GM18951 (cell line): Measurements from ENCODE around the gene PLEKHA1.

Experiments
- POLR2A ChIP-seq: IDR thresholded peaks from 4 replicates; pipeline ENCODE4 v1.6.1; 2011; ENCODE audit warnings: mild to moderate bottlenecking; ENCODE audit not compliant: insufficient read length, insufficient read depth; ENCODE audit errors: extremely low read depth
- in situ Hi-C: fragments of 300-500 bp; cut with MboI; formaldehyde crosslinking; loops from one replicate; pipeline ENCODE4 v1.12.0; 2022; ENCODE audit warnings: low sequenced_read_pairs, mixed read lengths, inconsistent platforms; ENCODE audit not compliant: unreplicated experiment

Gene PLEKHA1

DNA sequence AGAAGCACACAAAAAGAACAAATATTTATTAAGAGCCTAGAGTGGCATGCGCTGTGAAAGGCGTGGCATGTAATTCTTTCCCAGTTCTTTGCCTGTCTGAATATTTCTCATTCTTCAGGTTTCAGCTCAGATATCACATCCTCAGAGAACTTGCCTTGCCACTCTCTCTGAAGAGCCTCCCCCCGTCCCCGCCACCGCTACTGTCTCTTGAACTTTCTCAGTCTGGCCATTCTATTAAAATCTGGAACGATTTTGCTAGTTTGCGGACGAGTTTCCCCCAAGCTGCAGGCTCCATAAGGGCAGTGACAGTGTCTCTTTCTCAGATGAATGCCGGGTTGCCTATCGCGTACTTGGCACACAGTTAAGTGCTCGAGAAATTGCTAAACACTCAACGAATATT lies 787 bp upstream of the PLEKHA1 start:
- in situ Hi-C loops, result no loop called here
- no peak for TF ChIP-seq POLR2A

DNA sequence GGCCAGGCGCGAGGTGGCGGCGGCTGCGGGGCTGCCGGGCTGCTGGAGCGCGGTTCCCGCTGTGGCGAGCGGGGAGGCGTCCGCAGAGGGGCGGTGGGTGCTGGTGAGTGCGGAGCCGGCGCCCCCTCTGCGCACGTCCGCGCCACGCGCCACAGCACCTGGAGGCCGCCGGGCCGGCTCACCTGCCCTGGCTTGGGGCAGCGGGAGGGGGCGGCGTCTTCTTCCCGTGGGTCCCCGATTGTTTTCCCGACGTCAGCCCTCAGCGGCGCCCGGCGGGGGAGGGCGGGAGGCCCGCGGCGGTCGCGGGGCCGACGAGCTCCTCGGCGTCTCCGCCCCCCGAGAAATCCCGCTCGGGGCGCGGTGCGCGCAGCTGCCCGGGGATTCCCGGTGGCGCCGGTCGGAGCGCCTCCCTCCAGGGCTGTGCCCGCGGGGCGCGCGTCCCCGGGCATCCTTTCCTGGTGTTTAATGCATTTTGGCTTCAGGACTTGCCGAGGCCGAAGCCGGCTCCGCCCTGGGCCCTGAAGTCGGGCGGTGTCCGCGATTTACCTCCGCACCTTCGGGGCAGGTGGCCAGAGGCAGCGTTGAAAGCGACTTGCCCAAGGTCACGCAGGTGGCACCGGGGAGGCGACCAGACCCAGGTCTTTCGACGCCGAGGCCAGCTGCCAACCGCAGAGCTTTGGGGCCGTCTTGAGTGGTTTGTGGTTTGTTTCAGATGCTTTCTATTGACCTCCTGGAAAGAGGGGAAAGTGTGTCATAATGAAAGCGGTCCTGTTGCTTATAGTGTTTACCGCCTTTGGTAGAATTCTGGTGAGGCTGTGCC lies 561 bp downstream of the PLEKHA1 start:
- in situ Hi-C loops, result no loop called here
- no peak for TF ChIP-seq POLR2A

DNA sequence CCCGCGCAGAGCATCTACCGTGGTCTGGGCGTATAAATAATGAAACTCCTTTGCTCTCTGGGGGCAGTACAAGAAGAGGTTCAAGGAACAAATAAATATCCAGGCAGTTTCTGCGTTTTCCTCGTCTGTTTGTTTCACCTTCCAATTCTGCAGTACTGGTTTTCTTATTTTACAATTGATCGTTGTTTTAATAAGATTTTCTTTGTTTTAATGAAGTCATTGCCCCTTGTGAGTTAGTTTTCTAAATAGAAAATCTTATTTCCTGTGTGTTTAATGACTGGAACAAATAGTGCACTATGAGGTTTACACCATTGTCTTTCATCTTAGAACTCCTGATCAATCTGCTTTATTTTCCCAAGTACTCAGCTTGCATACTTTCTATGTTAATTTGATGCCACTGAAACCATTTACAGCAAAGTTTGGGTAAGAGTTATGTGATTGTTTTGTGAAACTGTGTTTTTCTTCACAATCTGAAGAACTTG lies 1.2 kb downstream of the PLEKHA1 start:
- TF ChIP-seq POLR2A, result no peak
- in situ Hi-C loops, result no loop called here

DNA sequence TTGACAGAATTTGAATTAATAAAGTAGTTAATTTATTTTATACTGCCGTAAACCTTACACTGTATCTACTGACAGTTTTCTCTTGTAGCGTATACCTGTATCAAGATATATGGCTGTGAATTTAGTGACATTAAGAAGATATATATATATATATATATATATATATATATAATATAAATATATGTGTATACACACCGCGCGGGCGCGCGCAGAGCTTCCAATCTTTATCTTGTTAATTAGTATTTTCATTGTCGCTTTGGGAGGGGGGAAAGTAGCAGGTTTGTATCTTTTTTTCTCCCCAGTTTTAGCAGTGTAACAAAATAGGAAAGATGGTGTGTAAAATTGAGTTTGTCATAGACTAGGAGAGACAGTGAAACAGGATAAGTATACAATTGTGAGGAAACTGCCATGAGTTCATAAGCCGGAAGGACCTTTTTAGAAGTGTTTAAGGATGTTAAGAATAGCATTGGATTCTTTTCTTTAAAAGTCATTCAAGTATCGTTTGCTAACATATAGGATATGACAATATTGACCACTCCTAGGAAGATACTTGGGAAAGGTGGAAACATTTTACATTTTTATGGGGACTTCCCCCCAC lies 2.0 kb downstream of the PLEKHA1 start:
- TF ChIP-seq POLR2A, result no peak
- in situ Hi-C loops, result no loop called here

DNA sequence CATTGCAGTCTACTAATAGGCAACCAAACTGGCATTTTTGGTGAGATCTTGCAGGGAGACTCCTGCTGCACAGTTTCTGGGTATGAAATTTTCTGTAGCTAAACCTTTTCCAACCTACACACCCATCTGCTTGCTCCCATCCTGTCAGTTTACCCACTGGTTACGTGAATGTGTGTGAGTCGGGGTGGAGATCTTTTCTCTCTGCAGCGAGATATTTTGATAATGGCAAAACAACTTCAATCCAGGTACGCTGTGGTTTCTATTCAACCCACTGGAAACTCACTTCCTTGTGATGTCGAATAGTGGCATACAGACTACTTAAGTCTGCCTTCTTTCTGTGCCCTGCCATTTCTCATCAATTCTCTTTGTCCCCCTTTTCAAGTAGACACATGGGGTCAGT lies 4.5 kb downstream of the PLEKHA1 start:
- in situ Hi-C loops, result no loop called here
- TF ChIP-seq POLR2A, result no peak

DNA sequence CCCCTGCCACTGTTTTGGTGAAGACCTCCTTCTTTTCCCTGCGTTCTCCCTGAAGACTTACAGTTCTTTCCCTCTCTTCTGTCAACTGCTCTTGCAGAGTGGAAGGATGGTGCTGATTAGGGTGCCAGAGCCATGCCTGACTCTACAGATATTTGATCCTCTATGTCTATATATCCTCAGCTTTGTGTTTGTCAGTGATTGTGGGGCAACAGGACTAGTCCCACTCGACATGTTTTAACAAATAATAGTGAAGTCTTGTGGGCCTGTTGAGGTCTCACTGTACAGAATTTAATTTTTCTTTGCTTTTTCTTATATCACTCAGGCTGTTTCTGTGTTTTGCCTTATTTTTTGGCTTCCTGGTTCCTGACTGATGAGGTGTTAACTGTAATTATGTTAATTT lies 5.0 kb downstream of the PLEKHA1 start:
- in situ Hi-C loops, result no loop called here
- no peak for TF ChIP-seq POLR2A

DNA sequence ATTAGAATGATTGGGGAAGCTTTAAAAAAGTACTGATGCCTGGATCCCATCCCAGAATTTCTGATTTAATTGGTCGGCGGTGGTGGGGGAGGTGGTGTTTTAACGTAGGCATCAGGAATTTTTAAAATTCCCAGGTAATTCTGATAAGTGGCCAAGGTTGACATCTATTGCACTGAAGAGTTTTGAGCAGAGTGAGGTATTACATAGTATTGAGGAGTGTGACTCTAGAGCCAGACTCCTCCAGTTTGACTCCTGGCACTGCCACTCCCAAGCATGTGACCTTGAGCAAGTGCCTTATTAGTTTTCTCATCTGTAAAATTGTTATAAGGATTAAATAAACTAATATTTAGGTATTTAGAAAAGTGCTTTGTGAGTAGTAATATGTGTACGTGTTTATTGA lies 6.2 kb downstream of the PLEKHA1 start:
- TF ChIP-seq POLR2A, result no peak
- in situ Hi-C loops, result no loop called here

DNA sequence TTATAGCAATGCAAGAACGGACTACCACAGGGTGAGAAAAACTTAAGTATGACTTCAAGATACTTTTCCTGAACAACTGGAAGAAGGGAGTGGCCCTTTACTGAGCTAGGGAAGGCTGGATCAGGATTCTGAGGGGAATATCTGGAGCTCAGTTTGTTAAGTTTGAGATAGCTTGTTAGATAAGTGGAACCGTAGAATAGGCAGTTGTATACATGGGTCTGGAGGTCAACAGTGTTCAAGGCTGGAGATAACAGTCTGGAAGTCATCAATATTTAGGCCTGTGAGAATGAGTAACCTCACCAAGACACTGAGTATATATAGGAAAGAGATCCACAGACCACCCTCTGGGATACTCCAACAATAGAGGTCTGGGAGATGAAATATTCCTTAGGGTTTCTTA lies 7.2 kb downstream of the PLEKHA1 start:
- in situ Hi-C loops, result no loop called here
- TF ChIP-seq POLR2A, result no peak

DNA sequence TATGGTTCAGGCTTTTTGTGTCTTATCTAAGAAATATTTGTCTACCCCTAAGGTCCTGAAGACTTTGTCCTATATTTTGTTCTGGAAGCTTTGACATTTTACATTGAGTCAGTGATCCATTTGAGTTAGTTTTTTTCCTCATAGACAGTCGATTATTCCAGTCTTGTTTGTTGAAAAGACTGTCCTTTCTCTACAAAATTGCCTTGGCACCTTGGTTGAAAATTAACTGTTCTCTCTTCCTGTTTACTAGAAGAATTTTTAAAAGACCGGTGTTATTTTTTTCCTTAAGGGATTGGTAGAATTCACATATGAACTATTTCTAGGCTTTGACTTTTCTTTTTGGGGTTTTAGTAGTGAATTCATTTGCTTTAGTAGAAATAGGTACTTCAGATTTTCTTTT lies 12.0 kb downstream of the PLEKHA1 start:
- in situ Hi-C loops, result no loop called here

DNA sequence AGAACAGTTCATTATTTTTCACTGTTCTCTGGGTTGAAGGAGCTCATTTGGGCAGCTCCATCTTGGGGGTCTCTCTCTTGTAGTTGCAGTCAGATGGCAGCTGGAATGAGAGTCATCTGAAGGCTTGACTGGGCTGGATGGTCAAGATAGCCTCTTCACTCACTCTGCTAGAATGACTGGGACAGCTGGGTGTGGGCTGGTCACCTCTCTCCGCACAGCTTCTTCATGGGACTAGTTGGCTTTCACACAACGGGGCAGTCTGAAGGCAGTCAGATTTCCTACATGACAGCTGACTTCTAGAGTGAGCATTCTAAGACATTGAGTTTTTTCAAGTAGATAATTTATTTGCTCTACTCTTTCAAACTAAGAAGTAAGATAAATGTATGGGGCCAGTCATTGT lies 13.1 kb downstream of the PLEKHA1 start:
- TF ChIP-seq POLR2A, result no peak
- in situ Hi-C loops, result no loop called here

More for the DNA sequence above, 12.0 kb downstream of the PLEKHA1 start:
- no peak for TF ChIP-seq POLR2A

DNA sequence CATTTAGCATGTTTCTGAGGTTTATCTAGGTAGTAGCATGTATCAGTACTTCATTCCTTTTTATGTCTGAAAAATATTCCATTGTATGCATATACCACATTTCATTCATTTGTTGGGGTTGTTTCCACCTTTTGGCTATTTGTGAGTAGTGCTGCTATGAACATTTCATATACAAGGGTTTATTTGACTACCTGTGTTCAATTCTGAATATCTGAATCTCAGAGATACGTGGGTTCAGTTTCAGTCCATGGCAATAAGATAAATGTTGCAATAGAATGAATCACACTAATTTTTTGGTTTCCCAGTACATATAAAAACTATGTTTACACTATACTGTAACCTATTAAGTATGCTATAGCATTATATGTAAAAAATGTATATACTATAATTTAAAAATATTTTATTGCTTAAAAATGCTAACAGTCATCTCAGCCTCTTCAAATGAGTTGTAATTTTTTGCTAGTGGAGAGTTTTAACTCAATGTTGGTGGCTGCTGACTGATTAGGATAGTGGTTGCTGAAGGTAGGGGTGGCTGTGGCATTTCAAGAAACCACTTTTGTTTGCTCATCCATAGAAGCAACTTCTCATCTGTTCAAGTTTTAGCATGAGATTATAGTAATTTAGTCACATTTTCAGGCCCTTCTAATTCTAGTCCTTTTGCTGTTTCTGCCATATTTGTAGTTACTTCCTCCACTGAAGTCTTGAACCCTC lies 13.9 kb downstream of the PLEKHA1 start:
- in situ Hi-C loops, result no loop called here
- TF ChIP-seq POLR2A, result no peak

DNA sequence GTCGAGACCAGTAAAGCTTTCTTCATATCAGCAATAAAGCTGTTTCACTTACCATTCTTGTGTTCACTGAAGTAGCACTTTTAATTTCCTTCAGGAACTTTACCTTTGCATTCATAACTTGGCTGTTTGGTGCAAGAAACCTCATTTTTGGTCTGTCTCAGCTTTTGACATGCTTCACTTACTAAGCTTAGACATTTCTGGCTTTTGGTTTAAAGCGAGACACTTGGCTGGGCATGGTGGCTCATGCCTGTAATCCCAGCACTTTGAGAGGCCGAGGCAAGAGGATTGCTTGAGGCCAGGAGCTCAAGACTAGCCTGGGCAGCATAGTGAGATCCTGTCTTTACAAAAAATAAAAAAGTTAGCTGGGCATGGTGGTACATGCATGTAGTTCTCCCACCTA lies 15.8 kb downstream of the PLEKHA1 start:
- in situ Hi-C loops, result no loop called here
- TF ChIP-seq POLR2A, result no peak

DNA sequence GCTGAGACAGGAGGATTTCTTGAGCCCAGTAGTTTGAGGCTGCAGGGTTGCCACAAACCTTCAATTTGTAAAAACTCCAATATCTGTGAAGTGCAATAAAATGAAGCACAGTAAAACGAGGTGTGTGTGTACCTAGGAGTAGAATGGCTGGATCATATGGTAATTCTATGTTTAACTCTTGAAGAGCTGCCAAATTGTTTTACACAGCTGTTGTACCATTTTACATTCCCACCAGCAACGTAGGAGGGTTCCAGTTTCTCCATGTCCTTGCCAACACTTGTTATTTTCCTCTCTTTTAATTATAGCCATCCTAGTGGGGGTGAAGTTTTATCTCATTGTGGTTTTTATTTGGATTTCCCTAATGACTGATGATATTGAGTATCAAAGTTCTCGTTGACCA lies 16.2 kb downstream of the PLEKHA1 start:
- in situ Hi-C loops, result no loop called here
- TF ChIP-seq POLR2A, result no peak

DNA sequence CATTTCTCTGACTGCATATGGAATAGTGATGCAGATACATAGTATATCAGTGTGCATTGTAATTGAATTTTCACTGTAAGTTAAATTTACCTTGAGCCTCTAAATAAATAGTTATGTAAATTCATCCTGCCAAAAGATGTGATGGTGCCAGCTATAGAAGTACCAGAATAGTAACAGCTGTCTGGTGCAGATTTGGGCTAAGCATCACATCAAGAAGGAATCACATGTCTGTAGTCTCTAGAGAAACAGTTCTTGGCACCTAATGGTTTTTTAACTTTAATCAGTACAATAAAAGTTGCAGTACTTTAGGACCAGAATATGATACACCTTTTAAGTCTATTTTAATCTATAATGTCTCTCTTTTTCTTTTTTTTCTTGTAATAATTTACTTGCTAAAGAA lies 17.4 kb downstream of the PLEKHA1 start:
- in situ Hi-C loops, result no loop called here
- no peak for TF ChIP-seq POLR2A

DNA sequence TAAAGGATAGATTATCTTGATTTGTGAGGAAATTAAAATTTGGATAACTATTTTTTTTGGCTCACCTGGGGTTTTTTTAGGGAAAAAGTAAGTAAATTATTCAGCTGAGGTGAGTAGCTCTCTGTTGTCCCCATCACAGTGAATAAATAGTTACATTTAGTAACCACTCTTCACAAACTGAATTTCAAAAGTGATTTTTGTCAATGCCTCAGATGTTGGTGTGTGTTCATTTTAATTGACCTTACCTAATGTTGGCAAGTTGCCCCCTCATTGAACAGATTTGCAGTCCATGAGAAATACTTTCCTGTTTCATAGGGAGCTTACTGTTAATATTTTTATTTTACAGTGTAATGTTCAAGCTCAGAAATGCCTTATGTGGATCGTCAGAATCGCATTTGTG lies 18.3 kb downstream of the PLEKHA1 start:
- no peak for TF ChIP-seq POLR2A
- in situ Hi-C loops, result no loop called here
